HL-60 (cell line): ENCODE measurements around the gene SUPT7L.

ENCODE experiments used
- DNase-seq, 2 experiments: peaks; one replicate each; pipeline ENCODE4 v3.0.0-alpha.2; 2010 to 2020; ENCODE audit warnings: low read depth in 1 of 2, low spot score in 1 of 2
- H3K27ac ChIP-seq: fragments of 250-450 bp; sonication (Bioruptor Pico); replicated peaks from 2 replicates; pipeline ENCODE4 v1.5.1; 2020; ENCODE audit warnings: mild to moderate bottlenecking, moderate library complexity
- H3K27me3 ChIP-seq: fragments of 250-450 bp; sonication (Bioruptor Pico); 2 replicates; pipeline ENCODE4 v1.5.1; 2021; ENCODE audit warnings: mild to moderate bottlenecking, moderate library complexity; ENCODE audit not compliant: insufficient read depth, poor library complexity, severe bottlenecking
- H3K4me3 ChIP-seq: replicated peaks from 2 replicates; pipeline ENCODE4 v1.5.1; 2011; ENCODE audit warnings: mild to moderate bottlenecking, control low read depth, low read length; ENCODE audit not compliant: insufficient read depth
- CTCF ChIP-seq: IDR thresholded peaks from one replicate; pipeline ENCODE4 v1.5.1; 2011; ENCODE audit warnings: low read length, control low read depth, inconsistent platforms; ENCODE audit not compliant: insufficient read depth
- GABPA ChIP-seq: IDR thresholded peaks from 2 replicates; pipeline ENCODE4 v1.6.1; 2012; ENCODE audit warnings: low read depth
- POLR2AphosphoS5 ChIP-seq: IDR thresholded peaks from 2 replicates; pipeline ENCODE4 v1.6.1; 2012; ENCODE audit warnings: low read depth
- REST ChIP-seq: IDR thresholded peaks from 2 replicates; pipeline ENCODE4 v1.6.1; 2012; ENCODE audit warnings: low read depth; ENCODE audit not compliant: insufficient replicate concordance
- SPI1 ChIP-seq: IDR thresholded peaks from 2 replicates; pipeline ENCODE4 v1.6.1; 2012; ENCODE audit warnings: low read depth, mild to moderate bottlenecking, borderline replicate concordance

Gene SUPT7L

DNA sequence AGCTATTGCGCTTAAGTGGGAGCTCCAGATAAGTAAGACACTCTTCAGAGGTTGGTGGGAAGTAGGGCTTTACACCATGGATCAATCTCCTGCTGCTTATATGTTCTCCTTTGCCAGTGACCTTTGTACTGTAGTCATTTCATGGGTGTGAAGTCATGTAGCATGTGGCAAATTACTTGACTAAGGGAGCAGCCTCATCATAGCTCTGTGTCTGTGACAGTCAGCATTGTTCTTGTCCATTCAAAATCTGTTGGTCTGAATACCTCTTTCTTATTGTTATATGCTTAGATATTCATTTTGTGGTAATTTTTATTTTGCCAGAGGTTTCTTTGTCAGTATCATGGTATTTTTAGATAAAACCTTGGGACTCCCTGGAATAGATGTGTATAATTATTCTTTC lies 18.4 kb upstream of the SUPT7L start:
- Histone ChIP-seq H3K27me3 (no peaks in the 10 kb centered on the region), H3K4me3 (no peak overlapping the region), H3K27ac (no peak overlapping the region)
- TF ChIP-seq POLR2AphosphoS5 (no peak), REST (no peak), GABPA (no peak), SPI1 (no peak), CTCF (no peak)
- no peak for DNase-seq

- DNase-seq, result no peak
- Histone ChIP-seq H3K4me3 (no peak overlapping the region), H3K27me3 (no peaks in the 10 kb centered on the region), H3K27ac (no peak overlapping the region)
- TF ChIP-seq GABPA (no peak), REST (no peak), POLR2AphosphoS5 (no peak), SPI1 (no peak), CTCF (no peak)
Observed at GRCh38 chr2:27680571-27680970, 17.2 kb upstream of the SUPT7L start.

DNA sequence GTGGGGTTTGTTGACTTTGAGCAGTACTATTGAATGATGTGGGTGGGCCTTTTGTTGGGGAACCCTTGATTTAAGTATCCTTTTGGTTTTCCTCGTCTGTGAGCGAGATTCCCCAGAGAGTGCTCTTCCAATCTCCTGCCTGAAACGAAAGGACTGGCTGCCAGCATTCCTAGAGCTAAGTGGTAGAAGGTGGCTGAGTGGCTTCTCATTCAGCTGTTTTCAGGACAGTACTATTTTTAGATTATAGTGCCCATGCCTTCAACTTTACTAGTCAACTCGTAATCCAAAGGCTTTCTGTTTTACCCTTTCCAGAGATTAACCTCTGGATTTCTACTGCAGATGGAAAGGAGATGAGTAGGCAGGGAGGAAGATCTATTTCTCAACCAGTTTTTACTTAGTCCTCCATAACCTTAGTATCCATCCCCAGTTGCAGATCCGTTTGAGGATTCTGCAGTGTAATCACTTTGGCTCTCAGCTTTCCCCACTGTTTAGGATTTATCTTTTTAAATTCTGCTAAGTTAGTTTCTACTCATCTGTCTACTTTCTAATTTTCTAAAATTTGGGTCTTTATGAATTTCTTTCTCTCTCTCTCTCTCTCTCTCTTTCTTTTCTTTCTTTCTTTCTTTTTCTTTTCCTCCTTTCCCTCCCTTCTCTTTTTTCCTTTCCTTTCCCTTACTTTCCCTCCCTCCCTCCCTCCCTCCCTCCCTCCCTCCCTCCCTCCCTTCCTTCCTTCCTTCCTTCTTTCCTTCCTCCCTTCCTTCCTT lies 9.5 kb upstream of the SUPT7L start:
- Histone ChIP-seq H3K27ac (no peak overlapping the region), H3K27me3 (no peaks in the 10 kb centered on the region), H3K4me3 (no peak overlapping the region)
- no peak for TF ChIP-seq POLR2AphosphoS5
- DNase-seq, result no peak

GRCh38 chr2:27671235-27671634 lies 7.8 kb upstream of the SUPT7L start:
- TF ChIP-seq GABPA, result no peak
- TF ChIP-seq POLR2AphosphoS5, result no peak
- no peak for TF ChIP-seq CTCF
- TF ChIP-seq SPI1, result no peak
- no peak overlapping the region for H3K4me3 ChIP-seq
- H3K27ac ChIP-seq, result no peak overlapping the region
- H3K27me3 ChIP-seq, result no peaks in the 10 kb centered on the region
- no peak for DNase-seq
